K562 (cell line): ENCODE data around the gene BEST1. TPM values are rescaled to one million over a fixed set of nuclear protein-coding genes. Genes with fewer than 3 reads are reported as not detected.
A peak's percentile ranks its signal among the peaks of the same experiment; 100 is the strongest.

ENCODE experiments used
- ARID1B ChIP-seq: fragments of 450-650 bp; IDR thresholded peaks from 2 replicates; pipeline ENCODE4 v1.6.1; 2016; ENCODE audit warnings: antibody characterized with exemption, mild to moderate bottlenecking, inconsistent platforms
- BCOR ChIP-seq: fragments of 450-650 bp; IDR thresholded peaks from 2 replicates; pipeline ENCODE4 v1.6.1; 2016
- C11orf30 ChIP-seq: fragments of 450-650 bp; IDR thresholded peaks from 2 replicates; pipeline ENCODE4 v1.6.1; 2016; ENCODE audit warnings: low read depth, mild to moderate bottlenecking
- DNMT1 ChIP-seq: fragments of 450-650 bp; IDR thresholded peaks from 2 replicates; pipeline ENCODE4 v1.6.1; 2016; ENCODE audit warnings: antibody characterized with exemption, mild to moderate bottlenecking
- ERF ChIP-seq: fragments of 450-650 bp; formaldehyde crosslinking; IDR thresholded peaks from 2 replicates; pipeline ENCODE4 v1.4.0; 2020; ENCODE audit warnings: mild to moderate bottlenecking, mixed read lengths
- FOSL1 ChIP-seq: fragments of 200-800 bp; sonication (Bioruptor generic); conservative IDR thresholded peaks from 2 replicates; pipeline ENCODE4 v1.6.1; 2016; ENCODE audit warnings: missing genetic modification characterization, missing compliant biosample characterization
- FUS ChIP-seq: fragments of 200-400 bp; formaldehyde crosslinking; optimal IDR thresholded peaks from 2 replicates; pipeline ENCODE3; 2017; ENCODE audit warnings: low read depth, low read length
- HDGF ChIP-seq: fragments of 450-650 bp; IDR thresholded peaks from 2 replicates; pipeline ENCODE4 v1.6.1; 2016
- IRF2 ChIP-seq: sonication (generic); formaldehyde crosslinking; IDR thresholded peaks from 2 replicates; pipeline ENCODE4 v1.8.1; 2022; ENCODE audit warnings: mild to moderate bottlenecking, missing genetic modification reagents
- MAFK ChIP-seq: IDR thresholded peaks from 2 replicates; pipeline ENCODE4 v1.6.1; 2011; ENCODE audit warnings: low read length, improper control_type of control experiment
- MNT ChIP-seq, 2 experiments: fragments of 450-650 bp; conservative IDR thresholded peaks; 2 replicates each; pipeline ENCODE4 v1.6.1; 2017; ENCODE audit warnings: mild to moderate bottlenecking in 2 of 2, moderate library complexity in 2 of 2
- MXI1 ChIP-seq: IDR thresholded peaks from 2 replicates; pipeline ENCODE4 v1.6.1; 2011; ENCODE audit warnings: low read depth, mild to moderate bottlenecking, improper control_type of control experiment, low read length
- NCOA4 ChIP-seq: fragments of 450-650 bp; IDR thresholded peaks from 2 replicates; pipeline ENCODE4 v1.6.1; 2018; ENCODE audit warnings: mild to moderate bottlenecking; ENCODE audit not compliant: partially characterized antibody
- NCOA6 ChIP-seq: fragments of 450-650 bp; IDR thresholded peaks from 2 replicates; pipeline ENCODE4 v1.6.1; 2017; ENCODE audit warnings: mild to moderate bottlenecking
- RBBP5 ChIP-seq: fragments of 200-600 bp; sonication (generic); IDR thresholded peaks from 2 replicates; pipeline ENCODE4 v1.6.1; 2012; ENCODE audit warnings: borderline replicate concordance, mild to moderate bottlenecking, low read length, control low read depth, inconsistent platforms; ENCODE audit not compliant: insufficient read depth, poor library complexity, severe bottlenecking
- SMARCA4 ChIP-seq: fragments of 450-650 bp; IDR thresholded peaks from 2 replicates; pipeline ENCODE4 v1.6.1; 2016
- ZNF431 ChIP-seq: sonication (generic); formaldehyde crosslinking; IDR thresholded peaks from 2 replicates; pipeline ENCODE4 v1.8.0; 2022; ENCODE audit warnings: mild to moderate bottlenecking, missing genetic modification reagents
- polyA plus RNA-seq, 8 experiments: library from polyadenylated mRNA; depleted of rRNA in 4 of 8; stranded (reverse) in 5 of 8; unstranded in 3 of 8; fragments of >200 nt; fragmentation: Nextera tagmentation in 2 of 8; fragmentation: Illumina TruSeq in 1 of 8; extraction: Ambion mirVana in 2 of 8; extraction: Trizol in 1 of 8; gene quantifications; 2 replicates each; pipeline versions ENCODE4 v1.2.1 to v1.2.3, GENCODE V29; 2011 to 2014; ENCODE audit warnings: inconsistent platforms in 1 of 8, missing spikeins in 1 of 8
- total RNA-seq, 7 experiments: library from RNA; depleted of rRNA in 6 of 7; stranded (reverse); fragments of >200 nt in 6 of 7; fragmentation: Illumina TruSeq in 2 of 7; extraction: Trizol in 2 of 7; gene quantifications; 2 replicates each; pipeline versions ENCODE4 v1.2.1 to v1.2.3, GENCODE V29; 2011 to 2021; ENCODE audit warnings: low replicate concordance in 1 of 7
- TF ChIP-seq, protein P1 (sequence below), 2 experiments: IDR thresholded peaks; 2 replicates each; pipeline ENCODE4 v1.6.1; 2012; ENCODE audit warnings: improper control_type of control experiment in 2 of 2, low read depth in 2 of 2, low read length in 2 of 2, borderline replicate concordance in 1 of 2
- TF ChIP-seq, protein P2 (sequence below), 2 experiments: fragments of 250-450 bp in 1 of 2; fragments of 450-650 bp in 1 of 2; sonication (Bioruptor Pico) in 1 of 2; IDR thresholded peaks; 2 replicates each; pipeline versions ENCODE4 v1.6.1 to v1.8.0; 2016 to 2021; ENCODE audit warnings: mild to moderate bottlenecking in 2 of 2, moderate library complexity in 2 of 2, missing compliant biosample characterization in 1 of 2, missing genetic modification characterization in 1 of 2
- TF ChIP-seq, protein P3 (sequence below): fragments of 450-650 bp; IDR thresholded peaks from 2 replicates; pipeline ENCODE4 v1.6.1; 2016; ENCODE audit warnings: antibody characterized with exemption

BEST1 gene
- total and polyA plus RNA-seq, 9 of the 15 experiments (the other 6 are each of a cell fraction or from before 2014, with no cell fraction given) = 0.07 to 1.3 (median 0.40) TPM

- TF ChIP-seq, protein P1, sequence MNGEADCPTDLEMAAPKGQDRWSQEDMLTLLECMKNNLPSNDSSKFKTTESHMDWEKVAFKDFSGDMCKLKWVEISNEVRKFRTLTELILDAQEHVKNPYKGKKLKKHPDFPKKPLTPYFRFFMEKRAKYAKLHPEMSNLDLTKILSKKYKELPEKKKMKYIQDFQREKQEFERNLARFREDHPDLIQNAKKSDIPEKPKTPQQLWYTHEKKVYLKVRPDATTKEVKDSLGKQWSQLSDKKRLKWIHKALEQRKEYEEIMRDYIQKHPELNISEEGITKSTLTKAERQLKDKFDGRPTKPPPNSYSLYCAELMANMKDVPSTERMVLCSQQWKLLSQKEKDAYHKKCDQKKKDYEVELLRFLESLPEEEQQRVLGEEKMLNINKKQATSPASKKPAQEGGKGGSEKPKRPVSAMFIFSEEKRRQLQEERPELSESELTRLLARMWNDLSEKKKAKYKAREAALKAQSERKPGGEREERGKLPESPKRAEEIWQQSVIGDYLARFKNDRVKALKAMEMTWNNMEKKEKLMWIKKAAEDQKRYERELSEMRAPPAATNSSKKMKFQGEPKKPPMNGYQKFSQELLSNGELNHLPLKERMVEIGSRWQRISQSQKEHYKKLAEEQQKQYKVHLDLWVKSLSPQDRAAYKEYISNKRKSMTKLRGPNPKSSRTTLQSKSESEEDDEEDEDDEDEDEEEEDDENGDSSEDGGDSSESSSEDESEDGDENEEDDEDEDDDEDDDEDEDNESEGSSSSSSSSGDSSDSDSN (IDR thresholded peaks at IDR 0.05; ENCODE audit: borderline replicate concordance in 1 of 2, low read depth in 2 of 2, low read length in 2 of 2) = peak; percentile 21 to 79; a peak in 1 of 4 replicates
- TF ChIP-seq FUS (no peak), IRF2 (CRISPR knock-in tag) (no peak), ZNF431 (CRISPR knock-in tag) (peak; percentile 42; the same call in 1 of the 2 replicates), BCOR (peak; percentile 99), HDGF (0 out of 2 replicates have a peak, but pooled peaks have one; percentile 89), FOSL1 (tag) (0 out of 2 replicates have a peak, but pooled peaks have one; percentile 13), SMARCA4 (peak; percentile 94), MNT (conservative IDR thresholded peaks at IDR 0.05) (peak; percentile 52 to 73; a peak in 3 of 4 replicates), NCOA6 (no peak), MXI1 (peak; percentile 57; the same call in 1 of the 2 replicates), MAFK (no peak), NCOA4 (peak; percentile 7), C11orf30 (no peak), ERF (CRISPR knock-in tag) (no peak), DNMT1 (no peak), ARID1B (peak; percentile 97), RBBP5 (peak; percentile 51)
- TF ChIP-seq, protein P2, sequence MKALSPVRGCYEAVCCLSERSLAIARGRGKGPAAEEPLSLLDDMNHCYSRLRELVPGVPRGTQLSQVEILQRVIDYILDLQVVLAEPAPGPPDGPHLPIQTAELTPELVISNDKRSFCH (CRISPR knock-in tag; IDR thresholded peaks at IDR 0.05) = no peak
- TF ChIP-seq, protein P2 (tag; IDR thresholded peaks at IDR 0.05) = peak; percentile 75; the same call in 1 of the 2 replicates
- TF ChIP-seq, protein P3, sequence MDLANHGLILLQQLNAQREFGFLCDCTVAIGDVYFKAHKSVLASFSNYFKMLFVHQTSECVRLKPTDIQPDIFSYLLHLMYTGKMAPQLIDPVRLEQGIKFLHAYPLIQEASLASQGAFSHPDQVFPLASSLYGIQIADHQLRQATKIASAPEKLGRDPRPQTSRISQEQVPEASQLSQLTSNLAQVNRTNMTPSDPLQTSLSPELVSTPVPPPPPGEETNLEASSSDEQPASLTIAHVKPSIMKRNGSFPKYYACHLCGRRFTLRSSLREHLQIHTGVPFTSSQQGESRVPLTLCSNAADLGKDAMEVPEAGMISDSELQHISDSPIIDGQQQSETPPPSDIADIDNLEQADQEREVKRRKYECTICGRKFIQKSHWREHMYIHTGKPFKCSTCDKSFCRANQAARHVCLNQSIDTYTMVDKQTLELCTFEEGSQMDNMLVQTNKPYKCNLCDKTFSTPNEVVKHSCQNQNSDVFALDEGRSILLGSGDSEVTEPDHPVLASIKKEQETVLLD = peak; percentile 65; the same call in 1 of the 2 replicates
Observed at GRCh38 chr11:61919705-61920631, 30.2 kb upstream of the BEST1 start (continued).
